ENCODE data around the gene ZNF692. TPM values are rescaled to one million over a fixed set of nuclear protein-coding genes. Genes with fewer than 3 reads are reported as not detected.

The ZNF692 gene
- total RNA-seq, 4 donors from 2014 or later: 21.2 to 43.5 (median 29.2) TPM

- H3K36me3 ChIP-seq: no peaks in the 10 kb centered on the region
- no peaks in the 10 kb centered on the region for H3K9me3 ChIP-seq
- no peaks in the 10 kb centered on the region for H3K4me1 ChIP-seq
- peak overlapping the region; percentile 97 for H3K27ac ChIP-seq
- TF ChIP-seq POLR2A (IDR thresholded peaks at IDR 0.05): peak; percentile 15 to 57
- TF ChIP-seq, protein P1, sequence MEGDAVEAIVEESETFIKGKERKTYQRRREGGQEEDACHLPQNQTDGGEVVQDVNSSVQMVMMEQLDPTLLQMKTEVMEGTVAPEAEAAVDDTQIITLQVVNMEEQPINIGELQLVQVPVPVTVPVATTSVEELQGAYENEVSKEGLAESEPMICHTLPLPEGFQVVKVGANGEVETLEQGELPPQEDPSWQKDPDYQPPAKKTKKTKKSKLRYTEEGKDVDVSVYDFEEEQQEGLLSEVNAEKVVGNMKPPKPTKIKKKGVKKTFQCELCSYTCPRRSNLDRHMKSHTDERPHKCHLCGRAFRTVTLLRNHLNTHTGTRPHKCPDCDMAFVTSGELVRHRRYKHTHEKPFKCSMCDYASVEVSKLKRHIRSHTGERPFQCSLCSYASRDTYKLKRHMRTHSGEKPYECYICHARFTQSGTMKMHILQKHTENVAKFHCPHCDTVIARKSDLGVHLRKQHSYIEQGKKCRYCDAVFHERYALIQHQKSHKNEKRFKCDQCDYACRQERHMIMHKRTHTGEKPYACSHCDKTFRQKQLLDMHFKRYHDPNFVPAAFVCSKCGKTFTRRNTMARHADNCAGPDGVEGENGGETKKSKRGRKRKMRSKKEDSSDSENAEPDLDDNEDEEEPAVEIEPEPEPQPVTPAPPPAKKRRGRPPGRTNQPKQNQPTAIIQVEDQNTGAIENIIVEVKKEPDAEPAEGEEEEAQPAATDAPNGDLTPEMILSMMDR (IDR thresholded peaks at IDR 0.05): no peak
- peak overlapping the region; percentile 71 to 81 for H3K4me3 ChIP-seq
- intact Hi-C loops (cut with DNase I; ENCODE audit: low total_unique reads): no loop called here
- H3K27me3 ChIP-seq: no peaks in the 10 kb centered on the region
- peak; percentile 97 for DNase-seq
Measured at GRCh38 chr1:248873409-248873992, 14.6 kb upstream of the ZNF692 start.

DNA sequence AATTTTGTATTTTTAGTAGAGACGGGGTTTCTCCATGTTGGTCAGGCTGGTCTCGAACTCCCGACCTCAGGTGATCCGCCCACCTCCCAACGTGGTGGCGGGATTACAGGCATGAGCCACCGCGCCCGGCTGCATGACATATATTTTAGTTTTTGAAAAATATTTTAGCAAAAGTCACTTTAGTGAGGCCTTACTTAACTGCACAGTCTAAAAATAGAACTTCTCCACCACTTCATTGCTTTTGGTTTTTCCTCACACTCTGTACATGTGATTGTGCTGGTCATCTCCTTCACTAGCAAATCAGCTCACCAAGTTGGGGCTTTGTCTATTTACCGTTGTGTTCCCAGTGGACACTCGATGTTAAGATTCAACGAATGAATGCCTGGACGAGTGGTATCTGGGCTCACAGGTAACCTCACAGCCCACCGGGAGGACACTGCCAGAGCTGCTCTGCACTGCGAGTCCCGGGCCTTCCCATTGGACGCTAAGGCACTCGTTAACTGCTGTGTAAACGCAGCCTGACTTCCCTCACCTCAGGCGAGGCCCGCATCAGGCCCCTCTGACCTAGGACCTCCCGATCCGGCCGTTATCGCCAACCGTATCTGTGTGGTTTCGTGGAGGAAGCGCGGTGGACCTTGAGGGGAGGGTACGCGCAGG, 14.0 kb upstream of the ZNF692 start:
- intact Hi-C loops (cut with DNase I; ENCODE audit: low total_unique reads): no loop called here
- H3K27me3 ChIP-seq: no peaks in the 10 kb centered on the region
- no peaks in the 10 kb centered on the region for H3K4me1 ChIP-seq
- TF ChIP-seq, protein P1 (IDR thresholded peaks at IDR 0.05): no peak
- peak in 1 of 2 donors; percentile 20 for TF ChIP-seq POLR2A (IDR thresholded peaks at IDR 0.05)
- no peaks in the 10 kb centered on the region for H3K9me3 ChIP-seq
- no peaks in the 10 kb centered on the region for H3K36me3 ChIP-seq
- peak overlapping the region; percentile 97 for H3K27ac ChIP-seq
- peak overlapping the region; percentile 71 to 81 for H3K4me3 ChIP-seq
- peak; percentile 60 to 70 for DNase-seq

DNA sequence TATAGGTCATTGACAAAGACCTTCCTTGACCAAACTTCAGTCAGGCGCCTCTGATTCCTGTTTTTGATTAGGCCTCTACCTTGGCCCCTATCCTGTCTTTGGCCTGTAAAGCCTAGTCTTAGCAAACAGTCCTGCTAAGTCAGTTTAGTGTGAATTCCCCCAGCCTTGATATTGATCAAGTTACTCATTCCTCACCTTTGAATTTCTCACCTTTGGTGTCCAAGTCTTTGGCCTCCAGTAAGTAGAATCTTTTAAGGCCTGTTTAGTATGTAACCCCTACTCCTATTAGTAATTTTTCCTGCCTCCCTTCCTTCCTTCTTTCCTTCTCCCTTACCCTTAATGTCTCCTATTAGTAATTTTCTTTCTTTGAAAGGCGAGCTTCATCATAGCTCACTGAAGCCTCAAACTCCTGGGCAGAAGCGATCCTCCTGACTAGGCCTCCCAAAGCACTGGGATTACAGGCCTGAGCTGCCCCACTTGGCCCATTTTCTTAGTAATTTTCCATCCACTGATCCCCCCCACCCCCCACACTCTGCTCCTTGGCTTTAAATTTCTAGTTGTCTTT, 13.0 kb upstream of the ZNF692 start:
- H3K27ac ChIP-seq: peak overlapping the region; percentile 97
- no peak overlapping the region for H3K4me3 ChIP-seq
- no peaks in the 10 kb centered on the region for H3K27me3 ChIP-seq
- intact Hi-C loops (cut with DNase I; ENCODE audit: low total_unique reads): no loop called here
- H3K36me3 ChIP-seq: no peaks in the 10 kb centered on the region
- no peaks in the 10 kb centered on the region for H3K4me1 ChIP-seq
- no peak for DNase-seq
- TF ChIP-seq POLR2A (IDR thresholded peaks at IDR 0.05): no peak
- TF ChIP-seq, protein P1 (IDR thresholded peaks at IDR 0.05): no peak
- no peaks in the 10 kb centered on the region for H3K9me3 ChIP-seq

DNA sequence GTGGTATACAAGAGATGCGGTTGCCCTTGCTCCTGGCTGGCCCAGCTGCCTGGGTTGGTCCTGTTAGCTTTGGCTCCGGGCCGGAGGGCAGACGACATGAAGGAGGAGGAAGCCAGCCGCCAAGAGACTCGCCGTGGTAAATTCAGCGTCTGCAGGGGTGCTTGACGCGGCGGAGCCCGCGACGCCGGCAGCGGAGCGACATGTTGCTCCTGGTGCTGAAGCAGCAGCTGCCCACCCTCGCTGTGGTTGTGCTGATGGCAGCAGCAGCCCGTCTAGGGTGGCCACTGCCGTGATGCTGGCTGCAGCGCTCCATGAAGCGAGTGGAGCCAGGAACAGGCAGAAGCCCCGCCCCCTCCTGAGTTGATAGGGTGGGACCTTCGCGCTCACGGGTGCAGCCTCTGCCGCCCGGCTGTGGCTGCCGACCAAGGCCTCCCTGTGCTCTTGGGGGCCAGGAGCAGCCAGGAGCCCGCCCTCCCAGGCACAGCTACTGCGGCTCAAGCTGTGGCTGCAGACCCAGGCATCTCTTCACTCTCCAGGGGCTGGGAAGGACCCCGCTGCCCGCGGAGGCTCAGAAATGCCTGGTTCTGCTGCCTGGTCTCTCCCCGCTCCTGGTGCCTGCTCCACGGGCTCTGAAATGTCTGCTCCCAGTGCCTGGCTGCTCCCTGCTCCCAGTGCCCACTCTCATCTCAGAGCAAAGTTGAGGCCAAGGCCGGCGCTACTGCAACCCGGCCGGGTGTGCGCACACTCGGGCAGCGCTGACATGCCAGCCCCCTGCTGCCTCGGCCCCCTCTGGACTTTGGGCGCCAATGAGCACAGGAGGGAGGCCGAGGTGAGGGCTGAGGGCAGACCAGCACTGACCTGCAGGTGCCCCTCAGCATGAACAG, 4.4 kb upstream of the ZNF692 start:
- TF ChIP-seq, protein P1 (IDR thresholded peaks at IDR 0.05): no peak
- TF ChIP-seq POLR2A (IDR thresholded peaks at IDR 0.05): peak; percentile 38 to 60
- no peaks in the 10 kb centered on the region for H3K9me3 ChIP-seq
- no peaks in the 10 kb centered on the region for H3K4me1 ChIP-seq
- H3K4me3 ChIP-seq: peak overlapping the region; percentile 31 to 49
- peak; percentile 85 to 91 for DNase-seq
- H3K27ac ChIP-seq: peak overlapping the region; percentile 62 to 69
- intact Hi-C loops (cut with DNase I; ENCODE audit: low total_unique reads): no loop called here
- no peaks in the 10 kb centered on the region for H3K27me3 ChIP-seq
- no peaks in the 10 kb centered on the region for H3K36me3 ChIP-seq
